Smooth muscle cell (in vitro differentiated cells): ENCODE results near the gene EXOC3. TPM values are rescaled to one million over a fixed set of nuclear protein-coding genes. Genes with fewer than 3 reads are reported as not detected.

Experiments
- DNase-seq: peaks from one replicate; lab custom pipeline; 2025; ENCODE audit not compliant: unreplicated experiment; lab: John Stamatoyannopoulos, UW
- H2AFZ ChIP-seq: fragments of 200-600 bp; sonication (generic); 2 replicates; pipeline ENCODE4 v1.6.0; 2016; ENCODE audit warnings: antibody characterized with exemption, low read depth, mild to moderate bottlenecking
- H3F3A ChIP-seq: fragments of 200-600 bp; sonication (generic); 2 replicates; pipeline ENCODE4 v1.6.0; 2017; ENCODE audit warnings: antibody characterized with exemption, low read depth
- H3K27ac ChIP-seq: fragments of 200-600 bp; sonication (generic); 2 replicates; pipeline ENCODE4 v1.5.1; 2016; ENCODE audit warnings: low read depth, mild to moderate bottlenecking
- H3K27me3 ChIP-seq: fragments of 200-600 bp; sonication (generic); 2 replicates; pipeline ENCODE4 v1.6.1; 2016; ENCODE audit warnings: low read depth, mild to moderate bottlenecking
- H3K36me3 ChIP-seq: fragments of 200-600 bp; sonication (generic); 2 replicates; pipeline ENCODE4 v1.5.1; 2016; ENCODE audit warnings: low read depth
- H3K4me1 ChIP-seq: fragments of 200-600 bp; sonication (generic); 2 replicates; pipeline ENCODE4 v1.5.1; 2016; ENCODE audit warnings: low read depth
- H3K4me2 ChIP-seq: fragments of 200-600 bp; sonication (generic); 2 replicates; pipeline ENCODE4 v1.6.0; 2016; ENCODE audit warnings: mild to moderate bottlenecking
- H3K4me3 ChIP-seq: fragments of 200-600 bp; sonication (generic); 2 replicates; pipeline ENCODE4 v1.5.1; 2016; ENCODE audit warnings: mild to moderate bottlenecking
- H3K79me2 ChIP-seq: fragments of 200-600 bp; sonication (generic); 2 replicates; pipeline ENCODE4 v1.6.0; 2016; ENCODE audit warnings: low read depth, mild to moderate bottlenecking
- H3K9ac ChIP-seq: fragments of 200-600 bp; sonication (generic); 2 replicates; pipeline ENCODE4 v1.6.0; 2016; ENCODE audit warnings: low read depth
- H3K9me3 ChIP-seq: fragments of 200-600 bp; sonication (generic); replicated peaks from 2 replicates; pipeline ENCODE4 v1.5.1; 2016; ENCODE audit warnings: low read depth
- H4K20me1 ChIP-seq: fragments of 200-600 bp; sonication (generic); 2 replicates; pipeline ENCODE4 v1.6.0; 2016; ENCODE audit warnings: low read depth
- WGBS: methylation state at CpG from one replicate; pipeline ENCODE4 v1.1.7; 2016; ENCODE audit warnings: low lambda C conversion rate; 5-methylcytosine and 5-hydroxymethylcytosine counted together
- polyA plus RNA-seq: library from polyadenylated mRNA; unstranded; fragments of >200 nt; fragmentation: Nextera tagmentation; extraction: Ambion mirVana; gene quantifications from 2 replicates; pipeline ENCODE4 v1.2.1, GENCODE V29; 2016
- total RNA-seq: library from RNA; depleted of rRNA; stranded (reverse); fragments of >200 nt; gene quantifications from 2 replicates; pipeline ENCODE4 v1.2.3, GENCODE V29; 2014
- TF ChIP-seq, protein P1 (sequence below): fragments of 200-600 bp; sonication (generic); IDR thresholded peaks from 2 replicates; pipeline ENCODE4 v1.5.1; 2017; ENCODE audit warnings: borderline replicate concordance, mild to moderate bottlenecking, antibody characterized with exemption; ENCODE audit not compliant: insufficient read depth, poor library complexity, severe bottlenecking

EXOC3 gene
- total and polyA plus RNA-seq, 2 experiments from 2014 or later, result 23.6 to 30.5 TPM

DNA sequence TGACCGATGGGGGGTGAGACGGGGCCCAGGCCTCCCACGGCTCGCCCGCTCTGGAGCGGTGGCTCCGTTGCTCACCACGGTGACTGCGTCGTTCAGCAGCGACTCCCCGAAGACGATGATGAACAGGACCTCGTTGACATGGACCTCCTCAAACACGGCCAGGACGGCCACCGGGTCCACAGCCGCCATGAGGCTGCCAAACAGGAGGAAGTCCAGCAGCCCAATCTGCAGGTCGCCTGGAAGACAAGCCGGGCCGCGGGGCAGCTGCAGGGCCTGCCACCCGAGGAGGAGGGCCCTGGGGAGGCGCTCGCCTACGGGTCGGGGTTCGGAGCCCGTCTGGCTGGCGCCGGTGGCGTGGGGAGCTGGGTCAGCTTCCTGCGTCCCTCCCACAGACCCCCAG lies 45.3 kb downstream of the EXOC3 start:
- Histone ChIP-seq H3K27me3 (peaks cover 8% of the 10 kb centered on the region), H3K36me3 (no peaks in the 10 kb centered on the region), H4K20me1 (no peaks in the 10 kb centered on the region), H3K79me2 (no peaks in the 10 kb centered on the region), H2AFZ (no peak overlapping the region), H3F3A (no peaks in the 10 kb centered on the region), H3K4me3 (no peak overlapping the region), H3K9ac (no peak overlapping the region), H3K9me3 (no peaks in the 10 kb centered on the region), H3K4me2 (no peak overlapping the region), H3K27ac (no peak overlapping the region), H3K4me1 (no peaks in the 10 kb centered on the region)
- no peak for DNase-seq
- 95% methylated on average over 32 of the region's 33 CpGs for WGBS
- TF ChIP-seq, protein P1, sequence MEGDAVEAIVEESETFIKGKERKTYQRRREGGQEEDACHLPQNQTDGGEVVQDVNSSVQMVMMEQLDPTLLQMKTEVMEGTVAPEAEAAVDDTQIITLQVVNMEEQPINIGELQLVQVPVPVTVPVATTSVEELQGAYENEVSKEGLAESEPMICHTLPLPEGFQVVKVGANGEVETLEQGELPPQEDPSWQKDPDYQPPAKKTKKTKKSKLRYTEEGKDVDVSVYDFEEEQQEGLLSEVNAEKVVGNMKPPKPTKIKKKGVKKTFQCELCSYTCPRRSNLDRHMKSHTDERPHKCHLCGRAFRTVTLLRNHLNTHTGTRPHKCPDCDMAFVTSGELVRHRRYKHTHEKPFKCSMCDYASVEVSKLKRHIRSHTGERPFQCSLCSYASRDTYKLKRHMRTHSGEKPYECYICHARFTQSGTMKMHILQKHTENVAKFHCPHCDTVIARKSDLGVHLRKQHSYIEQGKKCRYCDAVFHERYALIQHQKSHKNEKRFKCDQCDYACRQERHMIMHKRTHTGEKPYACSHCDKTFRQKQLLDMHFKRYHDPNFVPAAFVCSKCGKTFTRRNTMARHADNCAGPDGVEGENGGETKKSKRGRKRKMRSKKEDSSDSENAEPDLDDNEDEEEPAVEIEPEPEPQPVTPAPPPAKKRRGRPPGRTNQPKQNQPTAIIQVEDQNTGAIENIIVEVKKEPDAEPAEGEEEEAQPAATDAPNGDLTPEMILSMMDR, result no peak

DNA sequence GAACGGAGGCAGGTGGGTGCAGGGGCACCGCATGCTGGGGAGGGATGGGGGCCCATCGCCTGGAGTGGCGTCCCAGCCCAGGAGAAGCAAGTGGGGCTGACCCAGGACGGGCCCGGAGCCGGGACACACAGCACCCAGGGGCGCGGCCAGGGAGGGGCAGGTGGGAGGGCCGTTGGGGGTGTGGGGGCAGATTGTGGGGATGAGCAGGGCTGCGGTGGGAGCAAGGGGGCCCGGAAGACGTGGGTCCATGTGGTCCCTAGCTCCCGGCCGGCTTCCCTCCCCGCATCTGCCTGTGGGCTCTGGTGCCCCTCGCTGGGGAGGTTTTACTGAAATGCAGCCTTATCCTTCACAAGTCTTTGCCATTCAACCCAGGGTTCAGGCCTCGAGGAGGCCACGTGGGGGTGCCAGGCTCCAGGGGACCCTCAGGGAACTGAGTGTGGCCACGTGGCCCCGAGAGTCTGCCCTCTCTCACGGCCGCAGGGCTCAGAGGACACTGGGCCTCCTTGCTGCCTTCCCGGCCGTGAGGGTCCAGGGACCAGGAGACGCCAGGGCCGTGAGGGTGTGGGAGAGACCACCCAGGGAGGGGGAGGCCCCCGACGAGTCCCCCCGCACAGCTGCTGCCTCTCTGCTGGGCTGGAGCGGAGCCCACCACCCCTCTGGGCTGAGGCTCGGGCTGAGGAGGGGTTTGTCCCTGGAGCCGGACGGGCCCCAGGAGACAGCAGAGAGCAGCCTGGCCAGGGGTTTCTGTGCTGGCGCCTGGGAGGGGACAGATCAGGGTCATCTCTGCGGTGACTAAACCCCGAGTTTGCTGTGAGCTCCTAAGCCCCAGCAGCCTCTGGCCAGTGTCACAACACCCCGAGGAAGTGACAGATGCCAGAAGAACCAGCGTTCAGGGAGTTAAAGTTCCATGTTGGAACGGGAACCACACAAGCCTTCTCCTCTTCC lies 46.0 kb downstream of the EXOC3 start:
- Histone ChIP-seq H3K4me1 (no peaks in the 10 kb centered on the region), H3K9ac (no peak overlapping the region), H3K27me3 (peaks cover 15% of the 10 kb centered on the region), H3F3A (no peaks in the 10 kb centered on the region), H2AFZ (no peak overlapping the region), H3K4me2 (no peak overlapping the region), H3K27ac (no peak overlapping the region), H4K20me1 (no peaks in the 10 kb centered on the region), H3K36me3 (no peaks in the 10 kb centered on the region), H3K79me2 (no peaks in the 10 kb centered on the region), H3K9me3 (no peaks in the 10 kb centered on the region), H3K4me3 (no peak overlapping the region)
- no peak for DNase-seq
- TF ChIP-seq, protein P1, result no peak
- WGBS, result 59% methylated on average over 34 of the region's 40 CpGs

DNA sequence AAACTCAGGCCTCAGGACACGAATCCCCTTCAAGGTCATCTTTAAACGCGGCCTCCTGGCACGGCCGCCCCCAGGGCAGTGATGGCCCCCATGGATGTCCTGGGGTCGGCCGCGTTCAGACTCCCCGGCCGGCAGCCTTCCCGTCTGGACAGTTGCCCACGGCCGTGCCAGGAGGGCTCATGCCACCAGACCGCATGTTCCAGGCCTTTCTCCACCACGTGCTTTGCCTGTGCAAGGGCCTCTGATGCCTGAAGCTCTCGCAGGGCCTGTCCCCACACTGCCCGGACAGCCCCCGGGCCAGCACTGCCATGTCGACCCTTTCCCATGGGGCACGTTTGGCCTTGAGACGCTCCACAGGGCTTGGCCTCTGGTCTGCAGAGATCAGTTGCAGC lies 46.7 kb downstream of the EXOC3 start:
- 77% methylated on average over 21 of the region's 21 CpGs for WGBS

More for the DNA sequence above, 46.7 kb downstream of the EXOC3 start:
- Histone ChIP-seq H3K4me3 (no peak overlapping the region), H3F3A (no peaks in the 10 kb centered on the region), H3K36me3 (no peaks in the 10 kb centered on the region), H3K9me3 (no peaks in the 10 kb centered on the region), H4K20me1 (no peaks in the 10 kb centered on the region), H3K4me2 (no peak overlapping the region), H2AFZ (no peak overlapping the region), H3K27me3 (peaks cover 22% of the 10 kb centered on the region), H3K27ac (no peak overlapping the region), H3K4me1 (no peaks in the 10 kb centered on the region), H3K79me2 (no peaks in the 10 kb centered on the region), H3K9ac (no peak overlapping the region)
- TF ChIP-seq, protein P1, result no peak
- no peak for DNase-seq
